ENCODE data around the gene RIMBP2. TPM values are rescaled to one million over a fixed set of nuclear protein-coding genes. Genes with fewer than 3 reads are reported as not detected.

RIMBP2 gene
- total RNA-seq, 1 donor from 2014 or later, result 0.99 TPM

DNA sequence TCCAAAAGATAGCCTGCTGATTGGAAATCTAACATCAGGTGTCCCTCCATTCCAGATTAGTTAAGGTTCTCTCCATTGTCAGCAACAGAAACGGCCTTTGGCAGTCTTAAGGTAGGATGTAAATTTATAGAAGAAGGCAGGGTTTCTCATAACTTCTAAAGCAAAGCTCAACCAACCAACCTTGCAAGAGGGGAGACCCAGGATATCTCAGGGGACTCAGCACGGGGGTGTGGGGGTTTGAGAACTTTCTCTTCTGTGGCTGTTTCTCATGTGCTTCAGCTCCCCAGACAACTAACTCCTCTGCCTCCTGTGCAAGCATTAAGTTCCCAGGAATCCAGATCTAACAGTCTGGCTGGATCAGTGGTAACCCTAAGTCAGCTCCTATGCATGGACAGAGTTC lies 148.1 kb downstream of the RIMBP2 start:
- H3K9me3 Mint-ChIP-seq, result peaks cover 17% of the 10 kb centered on the region
- H3K27ac Mint-ChIP-seq, result no peak overlapping the region
- no peak overlapping the region for H3K4me3 ChIP-seq

DNA sequence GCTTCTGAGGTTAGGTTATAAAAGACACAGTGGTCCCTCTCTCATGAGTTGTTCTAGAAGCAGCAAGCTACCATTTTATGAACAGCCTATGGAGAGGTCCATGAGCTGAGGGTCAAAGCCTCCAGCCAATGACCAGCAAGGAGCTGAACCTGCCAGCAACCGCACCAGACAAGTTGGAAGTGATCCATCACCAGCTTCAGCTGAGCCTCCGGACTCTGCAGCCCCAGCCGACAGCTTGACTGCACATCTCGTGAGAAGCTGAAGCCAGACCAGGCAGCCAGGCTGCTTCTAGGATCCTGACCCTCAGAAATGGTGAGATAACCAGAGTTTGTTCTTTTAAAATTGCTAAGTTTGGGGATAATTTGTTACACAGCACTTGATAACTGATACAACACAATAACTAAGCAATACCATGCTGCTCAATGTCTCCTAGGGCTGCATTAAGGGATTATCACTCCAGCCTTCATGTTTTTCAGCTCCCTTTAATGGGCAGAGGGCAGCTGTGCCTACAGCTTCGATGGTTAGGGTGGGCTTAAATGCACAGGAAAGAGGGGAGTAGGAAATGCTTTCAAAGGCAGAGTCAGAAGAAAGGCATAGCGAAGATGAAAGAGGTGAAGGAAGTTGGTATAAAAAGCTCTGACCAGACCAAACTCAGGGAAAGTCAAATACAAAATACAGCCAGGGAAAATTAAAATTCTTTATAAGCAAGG lies 149.5 kb downstream of the RIMBP2 start:
- Histone ChIP-seq H3K4me2 (no peak overlapping the region), H4K20me1 (ENCODE audit: low read depth) (no peaks in the 10 kb centered on the region), H3K36me3 (no peaks in the 10 kb centered on the region), H3K4me3 (no peak overlapping the region), H3K79me2 (ENCODE audit: low read depth) (no peaks in the 10 kb centered on the region), H3K4me1 (no peaks in the 10 kb centered on the region), H2AFZ (replicated peaks) (no peak overlapping the region), H3K9ac (no peak overlapping the region), H3K27ac (no peak overlapping the region), H3K9me3 (ENCODE audit: low read depth) (peaks cover 7% of the 10 kb centered on the region), H3F3A (ENCODE audit: low read depth) (no peaks in the 10 kb centered on the region), H3K27me3 (no peaks in the 10 kb centered on the region)
- no peak overlapping the region for H3K27ac Mint-ChIP-seq
- TF ChIP-seq EZH2 (IDR thresholded peaks at IDR 0.05), result no peak
- TF ChIP-seq EZH2phosphoT487 (IDR thresholded peaks at IDR 0.05), result no peak
- no peaks in the 10 kb centered on the region for H3K36me3 Mint-ChIP-seq
- H3K4me1 Mint-ChIP-seq, result peaks cover 37% of the 10 kb centered on the region
- no peak overlapping the region for H3K4me3 Mint-ChIP-seq
- peaks cover 17% of the 10 kb centered on the region for H3K9me3 Mint-ChIP-seq
- no peak for DNase-seq (ENCODE audit: low spot score)
- H3K27me3 Mint-ChIP-seq (ENCODE audit: insufficient read depth, low read depth), result peaks cover 5% of the 10 kb centered on the region

More for the DNA sequence above, 148.1 kb downstream of the RIMBP2 start:
- Histone ChIP-seq H3K27ac (no peak overlapping the region), H3K79me2 (ENCODE audit: low read depth) (no peaks in the 10 kb centered on the region), H3K4me1 (no peaks in the 10 kb centered on the region), H3K36me3 (no peaks in the 10 kb centered on the region), H3K9ac (no peak overlapping the region), H3K9me3 (ENCODE audit: low read depth) (peaks cover 7% of the 10 kb centered on the region), H4K20me1 (ENCODE audit: low read depth) (no peaks in the 10 kb centered on the region), H2AFZ (replicated peaks) (no peak overlapping the region), H3F3A (ENCODE audit: low read depth) (no peaks in the 10 kb centered on the region), H3K27me3 (no peaks in the 10 kb centered on the region), H3K4me2 (no peak overlapping the region)
- H3K36me3 Mint-ChIP-seq, result no peaks in the 10 kb centered on the region
- no peak overlapping the region for H3K4me3 Mint-ChIP-seq
- peaks cover 5% of the 10 kb centered on the region for H3K27me3 Mint-ChIP-seq (ENCODE audit: insufficient read depth, low read depth)
- peaks cover 35% of the 10 kb centered on the region for H3K4me1 Mint-ChIP-seq
- no peak for DNase-seq (ENCODE audit: low spot score)
- TF ChIP-seq, protein P1, sequence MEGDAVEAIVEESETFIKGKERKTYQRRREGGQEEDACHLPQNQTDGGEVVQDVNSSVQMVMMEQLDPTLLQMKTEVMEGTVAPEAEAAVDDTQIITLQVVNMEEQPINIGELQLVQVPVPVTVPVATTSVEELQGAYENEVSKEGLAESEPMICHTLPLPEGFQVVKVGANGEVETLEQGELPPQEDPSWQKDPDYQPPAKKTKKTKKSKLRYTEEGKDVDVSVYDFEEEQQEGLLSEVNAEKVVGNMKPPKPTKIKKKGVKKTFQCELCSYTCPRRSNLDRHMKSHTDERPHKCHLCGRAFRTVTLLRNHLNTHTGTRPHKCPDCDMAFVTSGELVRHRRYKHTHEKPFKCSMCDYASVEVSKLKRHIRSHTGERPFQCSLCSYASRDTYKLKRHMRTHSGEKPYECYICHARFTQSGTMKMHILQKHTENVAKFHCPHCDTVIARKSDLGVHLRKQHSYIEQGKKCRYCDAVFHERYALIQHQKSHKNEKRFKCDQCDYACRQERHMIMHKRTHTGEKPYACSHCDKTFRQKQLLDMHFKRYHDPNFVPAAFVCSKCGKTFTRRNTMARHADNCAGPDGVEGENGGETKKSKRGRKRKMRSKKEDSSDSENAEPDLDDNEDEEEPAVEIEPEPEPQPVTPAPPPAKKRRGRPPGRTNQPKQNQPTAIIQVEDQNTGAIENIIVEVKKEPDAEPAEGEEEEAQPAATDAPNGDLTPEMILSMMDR (IDR thresholded peaks at IDR 0.05), result no peak
- TF ChIP-seq EZH2 (IDR thresholded peaks at IDR 0.05), result no peak
- no peak for TF ChIP-seq EZH2phosphoT487 (IDR thresholded peaks at IDR 0.05)

DNA sequence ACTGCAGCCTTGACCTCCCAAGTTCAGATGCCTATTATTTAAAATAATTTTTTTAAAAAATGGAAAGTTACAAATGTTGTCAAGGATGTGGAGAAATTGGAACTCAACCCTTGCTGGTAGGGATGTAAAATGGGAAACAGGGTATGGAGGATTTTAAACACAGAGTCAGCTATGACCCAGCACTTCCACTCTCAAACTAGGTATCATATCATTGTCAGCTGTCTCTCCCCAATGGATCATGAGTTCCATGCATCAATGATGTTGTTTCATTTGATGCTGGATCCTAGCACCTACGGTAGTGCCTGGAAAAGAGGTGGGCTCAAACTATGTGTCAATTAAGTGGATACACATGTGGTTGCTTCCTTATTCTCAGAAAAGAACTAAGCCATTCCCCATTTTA lies 150.9 kb downstream of the RIMBP2 start:
- Histone ChIP-seq H3K79me2 (ENCODE audit: low read depth) (no peaks in the 10 kb centered on the region), H3K9me3 (ENCODE audit: low read depth) (peaks cover 7% of the 10 kb centered on the region), H3K36me3 (no peaks in the 10 kb centered on the region), H3K4me1 (no peaks in the 10 kb centered on the region), H3K4me2 (no peak overlapping the region), H3F3A (ENCODE audit: low read depth) (no peaks in the 10 kb centered on the region), H4K20me1 (ENCODE audit: low read depth) (no peaks in the 10 kb centered on the region), H3K9ac (no peak overlapping the region), H3K4me3 (no peak overlapping the region), H3K27ac (no peak overlapping the region), H3K27me3 (no peaks in the 10 kb centered on the region), H2AFZ (replicated peaks) (no peak overlapping the region)
- no peak overlapping the region for H3K27ac Mint-ChIP-seq
- H3K4me3 Mint-ChIP-seq, result no peak overlapping the region
- H3K4me1 Mint-ChIP-seq, result peaks cover 40% of the 10 kb centered on the region
- peaks cover 20% of the 10 kb centered on the region for H3K9me3 Mint-ChIP-seq
- peaks cover 5% of the 10 kb centered on the region for H3K27me3 Mint-ChIP-seq (ENCODE audit: insufficient read depth, low read depth)
- TF ChIP-seq EZH2phosphoT487 (IDR thresholded peaks at IDR 0.05) (no peak), EZH2 (IDR thresholded peaks at IDR 0.05) (no peak)
- TF ChIP-seq, protein P1 (IDR thresholded peaks at IDR 0.05), result no peak
- DNase-seq (ENCODE audit: low spot score), result no peak
- no peaks in the 10 kb centered on the region for H3K36me3 Mint-ChIP-seq

DNA sequence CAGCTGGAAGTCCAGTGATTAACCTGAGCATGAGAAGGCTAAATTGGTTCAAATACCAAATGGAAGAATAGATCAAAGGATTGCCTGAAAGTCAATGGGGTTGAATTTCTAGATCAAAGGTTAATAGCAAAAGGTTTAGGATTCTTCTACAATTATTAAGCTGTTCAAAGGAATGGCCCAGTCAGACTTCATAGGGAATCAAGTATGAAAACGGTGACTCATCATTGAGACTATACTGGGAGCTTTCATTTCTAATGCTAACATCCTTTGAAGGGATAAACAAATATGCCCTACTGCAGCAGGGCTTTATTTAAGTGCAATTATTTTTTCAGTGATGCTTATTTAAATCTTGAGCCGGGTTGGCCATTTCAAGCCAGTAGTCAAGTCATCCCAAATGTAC lies 152.8 kb downstream of the RIMBP2 start:
- TF ChIP-seq EZH2phosphoT487 (IDR thresholded peaks at IDR 0.05) (no peak), EZH2 (IDR thresholded peaks at IDR 0.05) (no peak)
- TF ChIP-seq, protein P1 (IDR thresholded peaks at IDR 0.05), result no peak
- Histone ChIP-seq H3F3A (ENCODE audit: low read depth) (no peaks in the 10 kb centered on the region), H3K9ac (no peak overlapping the region), H3K27me3 (no peaks in the 10 kb centered on the region), H4K20me1 (ENCODE audit: low read depth) (no peaks in the 10 kb centered on the region), H3K9me3 (ENCODE audit: low read depth) (peaks cover 7% of the 10 kb centered on the region), H3K79me2 (ENCODE audit: low read depth) (no peaks in the 10 kb centered on the region), H3K4me1 (no peaks in the 10 kb centered on the region), H2AFZ (replicated peaks) (no peak overlapping the region), H3K4me2 (no peak overlapping the region), H3K27ac (no peak overlapping the region), H3K4me3 (no peak overlapping the region), H3K36me3 (no peaks in the 10 kb centered on the region)
- Mint-ChIP-seq H3K4me1 (peaks cover 25% of the 10 kb centered on the region), H3K27ac (no peak overlapping the region), H3K27me3 (ENCODE audit: insufficient read depth, low read depth) (peaks cover 7% of the 10 kb centered on the region), H3K4me3 (no peak overlapping the region), H3K36me3 (no peaks in the 10 kb centered on the region), H3K9me3 (peaks cover 20% of the 10 kb centered on the region)
- no peak for DNase-seq (ENCODE audit: low spot score)
